IMR-90 (cell line): ENCODE results near the gene SNAP25. TPM values are rescaled to one million over a fixed set of nuclear protein-coding genes. Genes with fewer than 3 reads are reported as not detected.

Experiments used
- CTCF ChIP-seq: conservative IDR thresholded peaks from 2 replicates; pipeline ENCODE4 v1.5.1; 2012; ENCODE audit warnings: mild to moderate bottlenecking, low read depth, low read length, improper control_type of control experiment
- ELK1 ChIP-seq: fragments of 150-350 bp; IDR thresholded peaks from 2 replicates; pipeline ENCODE4 v1.6.1; 2016; ENCODE audit warnings: low read depth, mild to moderate bottlenecking, low read length, moderate library complexity, borderline replicate concordance
- FOS ChIP-seq: fragments of 150-350 bp; IDR thresholded peaks from 2 replicates; pipeline ENCODE4 v1.6.1; 2016; ENCODE audit warnings: low read depth, low read length
- RAD21 ChIP-seq: IDR thresholded peaks from 2 replicates; pipeline ENCODE4 v1.6.1; 2012; ENCODE audit warnings: low read length, improper control_type of control experiment
- polyA plus RNA-seq, 3 experiments: library from polyadenylated mRNA; depleted of rRNA; stranded (reverse); fragments of >200 nt; gene quantifications; 2 replicates each; pipeline ENCODE4 v1.2.3, GENCODE V29; 2012; ENCODE audit warnings: low replicate concordance in 1 of 3
- total RNA-seq: library from RNA; depleted of rRNA; stranded (reverse); fragments of >200 nt; gene quantifications from 2 replicates; pipeline ENCODE4 v1.2.3, GENCODE V29; 2012

The SNAP25 gene
- total and polyA plus RNA-seq, 2 of the 4 experiments (the other 2 are of a cell fraction): 1.1 to 2.8 TPM

DNA sequence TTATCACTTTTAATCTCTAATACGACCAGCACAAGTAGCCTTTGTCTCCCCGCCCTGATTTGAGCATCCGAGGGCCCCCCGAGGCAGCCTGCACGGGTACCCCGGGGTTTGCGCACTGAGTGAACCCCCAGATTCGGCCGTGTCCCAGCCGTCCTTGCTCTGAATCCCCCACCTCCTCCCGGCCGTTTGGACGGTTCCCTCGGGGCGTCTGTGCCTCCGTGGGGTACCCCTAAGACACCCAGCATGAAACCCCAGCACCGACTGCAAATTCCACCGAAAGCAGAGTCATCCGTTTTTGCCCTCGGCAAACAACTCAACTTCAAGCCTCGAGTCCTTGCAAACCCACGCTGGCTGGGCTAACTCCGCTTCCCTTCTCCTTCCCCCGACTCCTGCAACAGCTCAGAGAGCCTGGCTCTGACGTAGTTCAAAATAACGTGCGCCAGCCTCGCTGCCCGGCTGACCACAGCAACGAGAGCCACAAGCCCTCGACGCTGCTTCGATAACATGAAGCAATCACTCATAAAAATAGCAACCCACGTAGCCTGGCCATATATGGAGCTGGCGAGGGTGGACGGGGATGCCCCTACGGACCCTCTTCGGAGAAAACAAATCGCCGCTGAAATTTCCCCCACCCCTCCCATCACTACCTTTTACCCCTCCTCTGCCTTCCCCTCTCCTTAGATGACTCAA is 764 bp upstream of the SNAP25 start (continued):
- TF ChIP-seq CTCF (no peak), ELK1 (no peak), FOS (0 out of 2 replicates have a peak, but pooled peaks have one; percentile 5), RAD21 (no peak)
